Spinal cord (tissue), 10 donors: ENCODE measurements around the gene OGDH. TPM values are rescaled to one million over a fixed set of nuclear protein-coding genes. Genes with fewer than 3 reads are reported as not detected.

Source experiments
- DNase-seq, 6 donors: peaks; one replicate each; pipeline versions ENCODE4 v3.0.0 to v3.0.0-alpha.2; 2013 to 2015; ENCODE audit warnings: low spot score in 6 of 6, low read depth in 4 of 6
- H3K27ac ChIP-seq: one replicate; pipeline ENCODE4 v1.5.1; 2013; ENCODE audit warnings: low read depth, low read length, control low read depth
- H3K27me3 ChIP-seq: one replicate; pipeline ENCODE4 v1.6.1; 2013; ENCODE audit warnings: low read length; ENCODE audit not compliant: control insufficient read depth, insufficient read depth
- H3K36me3 ChIP-seq: one replicate; pipeline ENCODE4 v1.6.1; 2013; ENCODE audit warnings: low read length; ENCODE audit not compliant: control insufficient read depth, insufficient read depth
- H3K4me1 ChIP-seq: one replicate; pipeline ENCODE4 v1.6.1; 2013; ENCODE audit warnings: low read length; ENCODE audit not compliant: control insufficient read depth, insufficient read depth
- H3K4me3 ChIP-seq: one replicate; pipeline ENCODE4 v1.5.1; 2013; ENCODE audit warnings: low read depth, low read length, control low read depth
- H3K9me3 ChIP-seq: one replicate; pipeline ENCODE4 v1.6.1; 2013; ENCODE audit warnings: low read length; ENCODE audit not compliant: control insufficient read depth, insufficient read depth
- WGBS: methylation state at CpG from one replicate; pipeline ENCODE4 v1.1.5; 2013; ENCODE audit warnings: missing lambda C conversion rate; ENCODE audit not compliant: insufficient coverage; 5-methylcytosine and 5-hydroxymethylcytosine counted together
- polyA plus RNA-seq, 2 donors: library from polyadenylated mRNA; unstranded; fragments of 120-200 nt; gene quantifications; one replicate each; pipeline ENCODE4 v1.2.1, GENCODE V29; 2013; ENCODE audit not compliant: insufficient read length in 2 of 2
- total RNA-seq, 2 donors: library from RNA; depleted of rRNA in 1 of 2; stranded (reverse); fragments of 120-200 nt in 1 of 2; fragments of >200 nt in 1 of 2; gene quantifications; one replicate each; pipeline versions ENCODE4 v1.2.3 to v1.2.4, GENCODE V29; 2013 to 2014
- donor health status: healthy.

The OGDH gene
- total and polyA plus RNA-seq, 4 donors: 63.8 to 78.6 (median 69.3) TPM

DNA sequence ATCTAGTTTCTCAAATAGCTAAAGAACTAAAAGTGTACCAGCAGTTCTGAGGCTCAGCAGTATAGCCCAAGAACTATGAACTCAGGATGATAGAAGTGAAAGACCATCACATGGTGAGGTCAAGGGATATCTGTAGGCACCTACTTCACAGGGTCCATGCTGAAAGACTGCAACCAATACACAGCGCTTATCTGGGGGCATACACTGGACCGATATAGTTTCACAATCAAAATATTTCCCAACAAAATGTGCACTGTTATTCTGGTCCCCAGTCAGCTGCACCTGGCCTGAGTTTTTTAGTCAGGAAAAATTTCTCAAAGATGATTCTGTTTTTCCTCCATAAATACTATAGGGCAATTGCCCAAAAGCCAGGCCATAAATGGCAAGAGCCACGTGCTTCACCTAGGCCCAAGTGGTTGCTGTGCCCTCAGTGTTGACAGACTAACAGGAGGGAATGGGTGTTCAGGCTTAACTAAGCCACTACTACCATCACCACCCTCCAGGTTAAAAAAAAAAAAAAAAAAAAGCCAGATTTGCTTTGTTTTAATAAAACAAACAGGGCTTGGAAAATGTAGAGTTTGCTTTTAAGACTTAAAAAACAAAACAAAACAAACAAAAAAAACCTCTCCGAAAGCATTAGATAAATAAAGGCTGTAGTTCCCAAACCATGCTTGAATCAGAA, 58.5 kb downstream of the OGDH start:
- 95% methylated on average over 2 of the region's 4 CpGs for WGBS
- H3K27me3 ChIP-seq: no peaks in the 10 kb centered on the region
- H3K36me3 ChIP-seq: peaks cover 17% of the 10 kb centered on the region
- DNase-seq: no peak
- peak overlapping the region; percentile 65 for H3K27ac ChIP-seq
- peaks cover 3% of the 10 kb centered on the region for H3K4me1 ChIP-seq
- H3K9me3 ChIP-seq: peaks cover 1% of the 10 kb centered on the region
- no peak overlapping the region for H3K4me3 ChIP-seq

- 56% methylated on average over 7 of the region's 9 CpGs for WGBS
- H3K36me3 ChIP-seq: peaks cover 17% of the 10 kb centered on the region
- peak in 5 of 6 donors; percentile 4 to 57 (median 12) for DNase-seq
These were observed 59.2 kb downstream of the OGDH start for GRCh38 chr7:44665531-44666213.

GRCh38 chr7:44666566-44666965, 60.1 kb downstream of the OGDH start:
- no peaks in the 10 kb centered on the region for H3K27me3 ChIP-seq
- DNase-seq: no peak
- H3K36me3 ChIP-seq: peaks cover 17% of the 10 kb centered on the region
- WGBS: 100% methylated on average over 1 of the region's 6 CpGs
- H3K4me1 ChIP-seq: peaks cover 3% of the 10 kb centered on the region
- no peak overlapping the region for H3K27ac ChIP-seq
- no peaks in the 10 kb centered on the region for H3K9me3 ChIP-seq
- no peak overlapping the region for H3K4me3 ChIP-seq

More at GRCh38 chr7:44665531-44666213, 59.2 kb downstream of the OGDH start:
- Histone ChIP-seq H3K4me3 (no peak overlapping the region), H3K9me3 (peaks cover 1% of the 10 kb centered on the region), H3K4me1 (peaks cover 3% of the 10 kb centered on the region), H3K27me3 (no peaks in the 10 kb centered on the region), H3K27ac (peak overlapping the region; percentile 65)

GRCh38 chr7:44667190-44667589, 60.8 kb downstream of the OGDH start:
- Histone ChIP-seq H3K27me3 (no peaks in the 10 kb centered on the region), H3K4me3 (no peak overlapping the region), H3K9me3 (no peaks in the 10 kb centered on the region), H3K36me3 (peaks cover 17% of the 10 kb centered on the region), H3K4me1 (peaks cover 3% of the 10 kb centered on the region), H3K27ac (no peak overlapping the region)
- DNase-seq: no peak
- 94% methylated on average over 3 of the region's 3 CpGs for WGBS

GRCh38 chr7:44671069-44671468, 64.6 kb downstream of the OGDH start:
- no peak overlapping the region for H3K27ac ChIP-seq
- no CpG with 5 or more reads among the region's 1 CpG for WGBS
- no peak overlapping the region for H3K4me3 ChIP-seq
- H3K27me3 ChIP-seq: no peaks in the 10 kb centered on the region
- peaks cover 43% of the 10 kb centered on the region for H3K36me3 ChIP-seq
- H3K4me1 ChIP-seq: peaks cover under 1% of the 10 kb centered on the region
- no peak for DNase-seq
- H3K9me3 ChIP-seq: no peaks in the 10 kb centered on the region

DNA sequence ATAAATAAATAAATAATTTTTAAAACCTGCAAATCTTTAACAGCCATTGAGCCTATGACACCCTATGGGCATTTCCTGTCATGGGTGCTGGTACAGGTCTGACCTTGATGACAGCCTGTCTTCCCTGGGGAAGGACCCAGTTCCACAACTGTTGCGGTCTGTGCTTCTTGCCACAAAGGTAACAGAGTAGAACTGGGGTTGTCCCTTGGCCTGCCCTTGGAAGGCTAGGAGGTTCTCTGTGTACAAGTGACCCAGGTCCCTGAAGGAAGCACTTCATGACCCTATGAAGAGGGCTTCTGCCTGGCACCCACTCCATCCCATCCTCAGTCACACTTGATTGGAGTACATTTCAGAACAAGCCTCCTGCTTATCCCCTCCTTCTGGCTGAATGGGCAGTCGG, 66.9 kb downstream of the OGDH start:
- Histone ChIP-seq H3K36me3 (peaks cover 36% of the 10 kb centered on the region), H3K27me3 (no peaks in the 10 kb centered on the region), H3K9me3 (no peaks in the 10 kb centered on the region), H3K4me3 (no peak overlapping the region), H3K4me1 (no peaks in the 10 kb centered on the region), H3K27ac (no peak overlapping the region)
- WGBS: 100% methylated on average over 1 of the region's 2 CpGs
- no peak for DNase-seq

DNA sequence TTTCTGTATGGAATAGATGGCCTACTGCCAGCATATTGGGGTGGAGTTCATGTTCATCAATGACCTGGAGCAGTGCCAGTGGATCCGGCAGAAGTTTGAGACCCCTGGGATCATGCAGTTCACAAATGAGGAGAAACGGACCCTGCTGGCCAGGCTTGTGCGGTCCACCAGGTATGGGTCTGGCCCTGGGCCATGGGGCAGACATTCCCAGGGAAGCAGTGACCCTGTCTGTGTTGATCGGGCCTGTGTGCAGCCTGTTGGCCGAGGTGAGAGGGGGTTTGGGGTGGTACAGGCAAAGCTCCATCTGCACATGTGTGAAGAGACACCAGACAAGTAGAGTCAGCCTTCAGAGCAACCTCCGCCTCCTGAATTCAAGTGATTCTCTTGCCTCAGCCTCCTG, 67.3 kb downstream of the OGDH start:
- Histone ChIP-seq H3K4me3 (no peak overlapping the region), H3K27ac (no peak overlapping the region), H3K4me1 (no peaks in the 10 kb centered on the region), H3K27me3 (no peaks in the 10 kb centered on the region), H3K36me3 (peaks cover 38% of the 10 kb centered on the region), H3K9me3 (no peaks in the 10 kb centered on the region)
- DNase-seq: no peak
- WGBS: 92% methylated on average over 6 of the region's 6 CpGs

- no peaks in the 10 kb centered on the region for H3K9me3 ChIP-seq
These were observed 68.0 kb downstream of the OGDH start for GRCh38 chr7:44674381-44674780.

GRCh38 chr7:44676776-44677175, 70.3 kb downstream of the OGDH start:
- H3K9me3 ChIP-seq: no peaks in the 10 kb centered on the region
- no peak overlapping the region for H3K27ac ChIP-seq
- no peaks in the 10 kb centered on the region for H3K27me3 ChIP-seq
- no peak for DNase-seq
- peaks cover 53% of the 10 kb centered on the region for H3K36me3 ChIP-seq
- 100% methylated on average over 3 of the region's 4 CpGs for WGBS
- no peak overlapping the region for H3K4me3 ChIP-seq
- H3K4me1 ChIP-seq: no peaks in the 10 kb centered on the region

More at GRCh38 chr7:44674381-44674780, 68.0 kb downstream of the OGDH start:
- no peaks in the 10 kb centered on the region for H3K27me3 ChIP-seq
- no peaks in the 10 kb centered on the region for H3K4me1 ChIP-seq
- WGBS: 96% methylated on average over 7 of the region's 7 CpGs
- H3K36me3 ChIP-seq: peaks cover 38% of the 10 kb centered on the region
- no peak for DNase-seq
- no peak overlapping the region for H3K27ac ChIP-seq
- no peak overlapping the region for H3K4me3 ChIP-seq

GRCh38 chr7:44678101-44678470, 71.7 kb downstream of the OGDH start:
- Histone ChIP-seq H3K4me1 (no peaks in the 10 kb centered on the region), H3K27ac (no peak overlapping the region), H3K4me3 (no peak overlapping the region), H3K27me3 (no peaks in the 10 kb centered on the region), H3K36me3 (peaks cover 61% of the 10 kb centered on the region), H3K9me3 (no peaks in the 10 kb centered on the region)
- DNase-seq: no peak
- 96% methylated on average over 3 of the region's 4 CpGs for WGBS
